HEK293 (cell line): ENCODE measurements around the gene MTRF1L.

Experiments used
- CTCF ChIA-PET: fragments of 350-600 bp; formaldehyde crosslinking; extraction: SDS; loops from one replicate; lab custom pipeline; 2021; ENCODE audit warnings: antibody characterized with exemption; lab: Yijun Ruan, JAX
- POLR2A ChIA-PET: fragments of 300-600 bp; formaldehyde crosslinking; extraction: SDS; loops from one replicate; lab custom pipeline; 2020; ENCODE audit warnings: antibody characterized with exemption, inconsistent platforms; lab: Yijun Ruan, JAX
- H3K27ac ChIP-seq: fragments of 200-500 bp; sonication (Bioruptor generic); 2 replicates; pipeline ENCODE4 v1.5.1; 2014; ENCODE audit warnings: low read depth, low read length, control low read depth, inconsistent platforms; ENCODE audit errors: extremely low read depth
- H3K36me3 ChIP-seq, 2 experiments: fragments of 200-500 bp in 1 of 2; sonication (Bioruptor generic) in 1 of 2; 1 replicate in 1 of 2; 2 replicates in 1 of 2; pipeline ENCODE4 v1.5.1; 2014 to 2017; ENCODE audit warnings: inconsistent platforms in 2 of 2, low read length in 2 of 2; ENCODE audit not compliant: control insufficient read depth in 2 of 2, insufficient read depth in 1 of 2
- H3K4me1 ChIP-seq: fragments of 200-500 bp; sonication (Bioruptor generic); 2 replicates; pipeline ENCODE4 v1.5.1; 2014; ENCODE audit warnings: mild to moderate bottlenecking, low read length, inconsistent platforms; ENCODE audit not compliant: control insufficient read depth, insufficient read depth
- H3K4me3 ChIP-seq: 2 replicates; pipeline ENCODE4 v1.5.1; 2011; ENCODE audit warnings: low read depth, mild to moderate bottlenecking, control low read depth, low read length, moderate library complexity
- H3K9me3 ChIP-seq: fragments of 200-500 bp; sonication (Bioruptor generic); 2 replicates; pipeline ENCODE4 v1.5.1; 2014; ENCODE audit warnings: low read depth, low read length, inconsistent platforms; ENCODE audit not compliant: control insufficient read depth, insufficient read depth
- IKZF3 ChIP-seq: fragments of 450-650 bp; IDR thresholded peaks from 2 replicates; pipeline ENCODE4 v1.5.0; 2018; ENCODE audit warnings: missing biosample characterization, mild to moderate bottlenecking, missing genetic modification characterization, moderate library complexity
- MZF1 ChIP-seq: fragments of 450-650 bp; formaldehyde crosslinking; IDR thresholded peaks from 2 replicates; pipeline ENCODE4 v1.5.1; 2017; ENCODE audit warnings: missing biosample characterization, missing genetic modification characterization, borderline replicate concordance
- PBX3 ChIP-seq: sonication (generic); formaldehyde crosslinking; IDR thresholded peaks from 2 replicates; pipeline ENCODE4 v1.8.1; 2022; ENCODE audit warnings: mild to moderate bottlenecking, moderate library complexity, missing genetic modification reagents
- REST ChIP-seq: fragments of 450-650 bp; formaldehyde crosslinking; IDR thresholded peaks from 2 replicates; pipeline ENCODE4 v1.5.1; 2016; ENCODE audit warnings: missing biosample characterization, missing genetic modification characterization
- SCRT1 ChIP-seq: fragments of 450-650 bp; formaldehyde crosslinking; IDR thresholded peaks from 2 replicates; pipeline ENCODE4 v1.5.1; 2016; ENCODE audit warnings: missing biosample characterization, missing genetic modification characterization, borderline replicate concordance
- TRIM28 ChIP-seq: IDR thresholded peaks from 2 replicates; pipeline ENCODE4 v1.6.1; 2011; ENCODE audit warnings: low read length, control low read depth, borderline replicate concordance
- YY1 ChIP-seq: fragments of 450-650 bp; formaldehyde crosslinking; IDR thresholded peaks from 2 replicates; pipeline ENCODE4 v1.5.1; 2018; ENCODE audit warnings: missing biosample characterization, missing genetic modification characterization
- ZBTB8A ChIP-seq: fragments of 450-650 bp; formaldehyde crosslinking; IDR thresholded peaks from 2 replicates; pipeline ENCODE4 v1.5.1; 2016; ENCODE audit warnings: missing biosample characterization, missing genetic modification characterization
- ZFP3 ChIP-seq: fragments of 450-650 bp; formaldehyde crosslinking; IDR thresholded peaks from 2 replicates; pipeline ENCODE4 v1.5.1; 2016; ENCODE audit warnings: low read depth, missing biosample characterization, missing genetic modification characterization
- ZNF10 ChIP-seq: fragments of 450-650 bp; formaldehyde crosslinking; IDR thresholded peaks from 2 replicates; pipeline ENCODE4 v1.5.1; 2017; ENCODE audit warnings: missing biosample characterization, missing genetic modification characterization
- ZNF140 ChIP-seq: fragments of 450-650 bp; formaldehyde crosslinking; IDR thresholded peaks from 2 replicates; pipeline ENCODE4 v1.5.1; 2016; ENCODE audit warnings: missing biosample characterization, missing genetic modification characterization
- ZNF169 ChIP-seq: fragments of 450-650 bp; formaldehyde crosslinking; IDR thresholded peaks from 2 replicates; pipeline ENCODE4 v1.5.1; 2016; ENCODE audit warnings: missing biosample characterization, missing genetic modification characterization
- ZNF292 ChIP-seq: fragments of 450-650 bp; formaldehyde crosslinking; IDR thresholded peaks from 2 replicates; pipeline ENCODE4 v1.5.1; 2016; ENCODE audit warnings: low read depth, missing biosample characterization, missing genetic modification characterization, borderline replicate concordance
- ZNF366 ChIP-seq: fragments of 450-650 bp; formaldehyde crosslinking; conservative IDR thresholded peaks from 2 replicates; pipeline ENCODE4 v1.5.1; 2016; ENCODE audit warnings: missing biosample characterization, missing genetic modification characterization
- ZNF518A ChIP-seq: fragments of 450-650 bp; formaldehyde crosslinking; conservative IDR thresholded peaks from 2 replicates; pipeline ENCODE4 v1.5.1; 2016; ENCODE audit warnings: low read depth, missing biosample characterization, missing genetic modification characterization
- ZNF585B ChIP-seq: fragments of 450-650 bp; formaldehyde crosslinking; IDR thresholded peaks from 2 replicates; pipeline ENCODE4 v1.5.1; 2016; ENCODE audit warnings: missing biosample characterization, missing genetic modification characterization
- ZNF645 ChIP-seq: fragments of 450-650 bp; formaldehyde crosslinking; IDR thresholded peaks from 2 replicates; pipeline ENCODE4; 2016; ENCODE audit warnings: missing biosample characterization, missing genetic modification characterization
- ZNF664 ChIP-seq: fragments of 450-650 bp; formaldehyde crosslinking; IDR thresholded peaks from 2 replicates; pipeline ENCODE4 v1.5.1; 2016; ENCODE audit warnings: missing biosample characterization, missing genetic modification characterization
- ZNF704 ChIP-seq: fragments of 450-650 bp; formaldehyde crosslinking; IDR thresholded peaks from 2 replicates; pipeline ENCODE4 v1.5.1; 2016; ENCODE audit warnings: missing biosample characterization, missing genetic modification characterization
- ZNF776 ChIP-seq: fragments of 450-650 bp; formaldehyde crosslinking; IDR thresholded peaks from 2 replicates; pipeline ENCODE4 v1.5.0; 2017; ENCODE audit warnings: missing biosample characterization, missing genetic modification characterization, borderline replicate concordance

The MTRF1L gene

GRCh38 chr6:153002613-153003365, at the start of gene MTRF1L (continued):
- TF ChIP-seq ZNF776 (tag by site-specific recombination) (no peak), ZNF664 (no peak), PBX3 (CRISPR knock-in tag) (peak; percentile 36; the same call in 1 of the 2 replicates), ZBTB8A (tag by site-specific recombination) (peak; percentile 49), MZF1 (no peak), ZFP3 (no peak), SCRT1 (tag by site-specific recombination) (no peak), TRIM28 (no peak), ZNF585B (tag by site-specific recombination) (no peak), ZNF10 (tag by site-specific recombination) (no peak), ZNF366 (tag by site-specific recombination) (peak; percentile 29; the same call in 1 of the 2 replicates), IKZF3 (tag by site-specific recombination) (peak; percentile 72; the same call in 1 of the 2 replicates), ZNF518A (peak; percentile 94)

GRCh38 chr6:153051801-153052200, 49.3 kb upstream of the MTRF1L start:
- TF ChIP-seq YY1 (no peak), ZNF140 (tag by site-specific recombination) (no peak), ZNF169 (tag by site-specific recombination) (no peak), REST (tag by site-specific recombination) (no peak), ZNF645 (no peak), ZNF704 (no peak), ZNF292 (no peak)
- Histone ChIP-seq H3K4me3 (no peak overlapping the region), H3K36me3 (no peaks in the 10 kb centered on the region), H3K9me3 (no peaks in the 10 kb centered on the region), H3K27ac (no peak overlapping the region), H3K4me1 (no peaks in the 10 kb centered on the region)
- POLR2A ChIA-PET: no interaction called here
- CTCF ChIA-PET: interaction anchor here (1.5 kb wide), 1 partner anchor 18 kb away, joined by 7 read pairs; no protein-coding TSS in a partner anchor
